Left colon (tissue), 2 donors: Measurements from ENCODE around the gene NBEAL2. TPM values are rescaled to one million over a fixed set of nuclear protein-coding genes. Genes with fewer than 3 reads are reported as not detected.

ENCODE experiments used
- ATAC-seq: fragments of 200-7000 bp; cut with Tn5 transposase; one replicate; pipeline ENCODE4 v1.9.1; 2020; ENCODE audit warnings: mild to moderate bottlenecking, moderate library complexity
- DNase-seq, 2 donors: peaks; one replicate each; pipeline ENCODE4 v3.0.0-alpha.2; 2020
- intact Hi-C, 2 donors: fragments of 100-400 bp; cut with DNase I in 1 of 2; cut with micrococcal nuclease in 1 of 2; formaldehyde crosslinking; loops; one replicate each; pipeline versions ENCODE4 v1.11.2 to v1.14.0; 2022; cut with DNase I, micrococcal nuclease
- total RNA-seq, 2 donors: library from RNA; stranded (reverse); fragmentation: NEBNext Ultra II Directional; extraction: Animal tissue kit (Norgen Biotek cat#: 25700); gene quantifications; one replicate each; pipeline ENCODE4 v1.2.1, GENCODE V29; 2021
- donor health status: DM: no; HTN: no; CAD: no.
- donor health status: DM: yes; HTN: yes; CAD: no.

Gene NBEAL2
- total RNA-seq, 2 donors from 2014 or later = 51.4 to 98.1 TPM

DNA sequence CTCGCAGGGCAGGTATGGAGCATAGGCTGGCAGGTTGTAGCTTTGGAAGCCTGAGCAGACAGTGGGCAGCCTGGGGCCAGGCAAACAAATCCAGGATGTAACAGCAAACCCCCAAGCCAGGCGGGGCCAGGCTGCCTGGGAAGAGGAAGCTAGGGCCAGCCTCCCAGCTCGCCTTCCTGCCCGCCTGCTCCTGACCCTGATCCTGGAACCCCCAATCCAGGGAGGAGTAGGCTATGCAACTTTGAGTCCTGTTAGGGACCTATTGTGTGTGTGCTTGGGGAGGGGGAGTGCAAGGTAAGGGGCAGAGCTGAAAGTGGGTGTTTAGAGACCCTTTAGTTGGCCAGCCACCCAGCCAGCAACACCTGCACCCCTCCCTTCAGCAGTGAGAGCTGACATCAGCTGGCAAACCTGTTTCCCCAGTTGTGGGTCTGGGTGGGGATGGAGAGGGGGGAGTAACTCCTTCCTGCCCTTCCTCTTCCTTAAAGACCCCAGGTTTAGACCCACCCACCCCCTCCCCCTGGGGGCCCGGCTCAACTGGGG, 2.5 kb downstream of the NBEAL2 start:
- intact Hi-C loops = no loop called here
- DNase-seq (peak; percentile 65 to 73), ATAC-seq (peak; percentile 35)

DNA sequence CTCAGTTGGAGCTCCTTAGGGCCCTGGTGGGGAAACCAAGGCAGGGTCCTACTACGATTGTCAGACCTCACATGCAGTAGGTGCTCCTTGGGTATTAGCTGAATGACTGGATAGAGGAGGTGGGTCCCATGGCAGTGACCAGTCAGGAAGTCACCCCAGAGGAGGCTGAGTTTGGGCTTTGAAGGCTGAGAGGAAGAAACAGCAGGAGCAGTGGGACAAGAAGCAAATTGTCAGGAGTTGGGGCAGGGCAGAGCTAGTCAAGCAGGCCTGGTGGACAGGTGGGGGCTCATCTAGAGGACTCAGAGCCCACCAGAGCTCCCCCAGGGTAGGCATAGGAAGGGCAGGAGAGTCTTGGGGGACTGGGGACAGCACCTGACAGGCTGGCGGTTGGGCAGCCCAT, 3.1 kb downstream of the NBEAL2 start:
- no peak for ATAC-seq
- DNase-seq = no peak
- intact Hi-C loops = no loop called here

- no peak for ATAC-seq
- intact Hi-C loops = no loop called here
- no peak for DNase-seq
These were observed 5.4 kb downstream of the NBEAL2 start for GRCh38 chr3:46984591-46985459.

- no peak for ATAC-seq
- DNase-seq = no peak
- intact Hi-C loops = no loop called here
These were observed 6.1 kb downstream of the NBEAL2 start for GRCh38 chr3:46985588-46985987.

DNA sequence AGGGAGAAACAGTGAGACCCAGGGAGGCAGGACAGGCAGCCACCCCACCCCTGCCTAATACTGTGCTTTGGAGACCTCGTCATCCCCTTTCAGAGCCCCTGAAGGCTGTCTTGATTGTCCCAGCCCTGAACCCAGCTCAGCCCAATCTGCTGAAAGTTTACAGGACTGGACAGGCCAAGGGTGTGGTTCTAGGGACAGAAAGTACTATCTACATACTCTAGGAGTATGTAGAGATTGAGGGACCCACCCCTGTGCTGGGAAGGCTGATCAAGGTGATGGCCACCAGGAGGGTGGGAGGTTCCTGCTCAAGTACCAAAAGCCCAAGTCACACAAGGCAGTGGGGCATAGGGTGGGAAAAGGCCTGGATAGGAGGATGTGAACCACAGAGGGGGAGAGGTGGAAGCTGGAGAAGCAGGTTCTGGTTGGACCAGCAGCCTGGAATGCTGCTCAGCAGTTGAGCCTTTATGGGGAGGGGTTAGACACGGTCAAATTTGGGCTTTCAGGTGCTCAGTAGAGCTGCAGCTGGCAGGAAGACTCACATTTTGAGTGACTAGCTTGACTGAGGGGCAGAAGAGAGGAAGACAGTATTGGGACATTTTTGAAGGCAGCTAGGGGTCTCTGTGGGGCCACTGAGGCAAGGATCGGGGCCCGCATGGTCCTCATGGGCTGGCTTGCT, 6.7 kb downstream of the NBEAL2 start:
- ATAC-seq (peak; percentile 18), DNase-seq (peak in 1 of 2 donors; percentile 62)
- intact Hi-C loops = no loop called here

GRCh38 chr3:46986782-46987310, 7.4 kb downstream of the NBEAL2 start:
- DNase-seq (no peak), ATAC-seq (no peak)
- intact Hi-C loops = no loop called here

GRCh38 chr3:46987319-46987742, 7.9 kb downstream of the NBEAL2 start:
- ATAC-seq (peak; percentile 12), DNase-seq (no peak)
- intact Hi-C loops = no loop called here

DNA sequence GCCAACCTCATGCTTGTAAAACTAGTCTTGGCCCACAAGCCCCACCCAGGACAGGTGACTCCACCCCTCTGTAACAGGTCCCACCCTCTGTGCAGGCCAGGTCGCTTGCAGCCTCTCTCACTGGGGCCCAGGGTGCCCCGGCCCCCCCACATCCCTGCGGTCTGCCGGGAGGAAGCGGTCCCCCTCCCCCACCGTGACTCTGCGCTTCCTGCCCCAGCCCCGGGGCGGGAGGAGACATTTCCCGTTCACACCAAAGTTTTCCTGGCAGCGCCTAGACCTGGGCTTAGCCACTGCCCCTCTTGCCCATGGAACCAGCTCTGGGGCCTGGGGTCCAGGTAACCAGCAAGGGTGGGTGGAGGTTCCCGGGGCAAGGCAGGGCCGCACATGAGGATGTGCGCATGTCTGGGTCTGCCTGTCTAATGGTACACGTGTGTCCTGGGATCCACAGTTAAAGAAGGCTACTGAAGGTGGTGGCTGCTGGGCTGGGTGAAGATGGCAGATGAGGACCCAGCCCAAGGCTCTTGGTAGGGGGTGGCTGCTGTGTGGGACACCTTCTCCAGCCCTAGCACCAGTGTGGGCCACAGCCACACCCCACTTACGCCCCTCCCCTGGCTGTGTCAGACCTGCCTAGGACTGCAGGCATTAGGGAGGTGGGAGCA, 8.4 kb downstream of the NBEAL2 start:
- intact Hi-C loops = no loop called here
- ATAC-seq (peak; percentile 84), DNase-seq (peak; percentile 83 to 89)

GRCh38 chr3:46988616-46989015, 9.2 kb downstream of the NBEAL2 start:
- intact Hi-C loops = no loop called here
- no peak for DNase-seq
- no peak for ATAC-seq

DNA sequence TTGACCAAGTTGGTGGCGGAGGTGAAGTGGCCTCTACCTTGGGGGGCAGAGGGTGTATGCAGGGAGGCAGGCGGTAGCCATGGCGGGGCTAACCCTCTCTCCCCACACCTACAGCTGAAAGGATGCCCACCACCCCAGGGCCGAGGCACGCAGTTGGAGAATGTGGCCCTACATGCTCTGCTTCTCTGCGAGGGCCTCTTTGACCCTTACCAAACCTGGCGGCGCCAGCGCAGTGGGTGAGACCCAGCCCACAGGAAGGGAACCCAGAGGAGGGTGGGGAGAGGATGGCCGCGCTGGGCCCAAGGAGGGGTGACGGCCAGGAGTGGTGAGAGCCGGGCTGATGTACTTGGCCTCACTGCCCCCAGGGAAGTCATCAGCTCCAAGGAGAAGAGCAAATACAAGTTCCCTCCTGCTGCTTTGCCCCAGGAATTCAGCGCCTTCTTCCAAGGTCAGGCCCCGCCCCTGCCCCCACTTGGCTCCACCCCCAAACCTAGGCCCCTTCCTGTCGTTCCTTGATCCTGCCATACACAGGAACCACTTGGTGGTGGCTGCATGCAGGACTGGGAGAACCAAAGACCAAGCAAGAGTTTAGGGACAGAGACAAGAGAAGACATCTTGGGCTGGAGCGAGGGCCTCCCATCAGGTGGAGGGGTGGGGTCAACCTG, 9.8 kb downstream of the NBEAL2 start:
- intact Hi-C loops = no loop called here
- DNase-seq = no peak
- no peak for ATAC-seq

DNA sequence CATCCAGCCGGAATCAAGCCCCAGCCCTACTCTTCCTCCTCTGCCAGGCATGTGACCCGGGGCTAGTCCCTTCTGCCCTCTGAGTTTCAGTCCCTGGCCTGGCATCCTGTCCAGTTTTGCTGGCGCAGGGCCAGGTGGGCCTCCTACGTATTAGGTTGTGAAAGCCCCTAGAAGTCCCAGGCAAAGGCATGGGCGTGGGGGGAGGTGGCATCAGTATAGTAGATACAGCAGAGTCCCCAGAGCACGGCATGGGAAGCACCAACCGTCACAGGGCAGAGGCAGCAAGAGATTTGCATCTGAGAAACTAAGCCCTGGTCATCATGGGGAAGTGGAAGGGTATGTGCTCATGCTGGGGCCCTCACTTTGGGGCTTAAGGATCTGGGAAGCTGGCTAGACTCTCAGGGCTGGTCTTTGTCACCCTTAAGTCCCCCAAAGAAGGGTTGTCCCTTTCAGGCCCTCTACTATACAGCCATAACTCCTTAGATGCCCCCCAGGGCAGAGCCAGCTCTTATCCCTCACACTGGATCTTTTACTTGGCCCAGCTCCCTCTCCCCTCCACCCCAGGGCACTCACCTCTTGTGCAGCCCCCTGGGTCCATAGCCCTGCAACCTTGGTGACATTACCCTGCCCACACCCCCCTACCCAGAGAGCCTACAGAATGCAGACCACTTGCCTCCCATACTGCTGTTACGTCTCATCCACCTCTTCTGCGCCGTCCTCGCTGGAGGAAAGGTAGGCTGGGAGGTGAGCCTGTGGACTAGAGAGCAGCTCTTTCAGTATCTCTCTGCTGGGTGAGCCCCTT, 11.3 kb downstream of the NBEAL2 start:
- intact Hi-C loops = loop anchor here in 1 of 2 donors (5.0 kb wide), 1 partner anchor 68 kb away; no protein-coding TSS in a partner anchor
- DNase-seq = peak in 1 of 2 donors; percentile 53
- ATAC-seq = no peak

- ATAC-seq = no peak
- intact Hi-C loops = loop anchor here in 1 of 2 donors (5.0 kb wide), 1 partner anchor 69 kb away; no protein-coding TSS in a partner anchor
- no peak for DNase-seq
These were observed 12.1 kb downstream of the NBEAL2 start for GRCh38 chr3:46991406-46992165.

- ATAC-seq (no peak), DNase-seq (no peak)
- intact Hi-C loops = loop anchor here in 1 of 2 donors (5.0 kb wide), 1 partner anchor 70 kb away; no protein-coding TSS in a partner anchor
These were observed 12.8 kb downstream of the NBEAL2 start for GRCh38 chr3:46992231-46992630.

DNA sequence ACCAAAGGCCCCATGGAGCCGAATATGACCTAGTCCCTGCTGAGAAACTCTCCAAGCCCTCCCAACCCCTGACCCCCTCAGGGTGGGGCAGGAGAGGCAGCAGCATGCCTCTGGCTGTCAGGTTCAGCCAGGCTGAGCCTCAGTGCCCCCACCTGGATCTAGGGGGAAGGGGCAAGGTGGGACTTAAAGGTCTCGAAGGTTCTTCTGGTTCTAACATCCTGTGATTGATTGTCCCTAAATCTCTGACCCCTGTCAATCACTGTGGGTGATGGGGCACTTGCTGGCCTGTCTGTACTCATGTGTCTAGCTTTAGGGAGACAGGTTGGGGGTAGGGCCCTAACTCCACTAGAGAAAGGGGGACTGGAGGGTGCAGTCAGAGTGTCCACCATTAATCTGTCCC, 13.8 kb downstream of the NBEAL2 start:
- no peak for ATAC-seq
- DNase-seq = no peak
- intact Hi-C loops = loop anchor here in 1 of 2 donors (5.0 kb wide), 1 partner anchor 71 kb away; no protein-coding TSS in a partner anchor

- no peak for DNase-seq
- ATAC-seq = no peak
- intact Hi-C loops = loop anchor here in 1 of 2 donors (5.0 kb wide), 1 partner anchor 72 kb away; no protein-coding TSS in a partner anchor
These were observed 14.5 kb downstream of the NBEAL2 start for GRCh38 chr3:46993986-46994385.

DNA sequence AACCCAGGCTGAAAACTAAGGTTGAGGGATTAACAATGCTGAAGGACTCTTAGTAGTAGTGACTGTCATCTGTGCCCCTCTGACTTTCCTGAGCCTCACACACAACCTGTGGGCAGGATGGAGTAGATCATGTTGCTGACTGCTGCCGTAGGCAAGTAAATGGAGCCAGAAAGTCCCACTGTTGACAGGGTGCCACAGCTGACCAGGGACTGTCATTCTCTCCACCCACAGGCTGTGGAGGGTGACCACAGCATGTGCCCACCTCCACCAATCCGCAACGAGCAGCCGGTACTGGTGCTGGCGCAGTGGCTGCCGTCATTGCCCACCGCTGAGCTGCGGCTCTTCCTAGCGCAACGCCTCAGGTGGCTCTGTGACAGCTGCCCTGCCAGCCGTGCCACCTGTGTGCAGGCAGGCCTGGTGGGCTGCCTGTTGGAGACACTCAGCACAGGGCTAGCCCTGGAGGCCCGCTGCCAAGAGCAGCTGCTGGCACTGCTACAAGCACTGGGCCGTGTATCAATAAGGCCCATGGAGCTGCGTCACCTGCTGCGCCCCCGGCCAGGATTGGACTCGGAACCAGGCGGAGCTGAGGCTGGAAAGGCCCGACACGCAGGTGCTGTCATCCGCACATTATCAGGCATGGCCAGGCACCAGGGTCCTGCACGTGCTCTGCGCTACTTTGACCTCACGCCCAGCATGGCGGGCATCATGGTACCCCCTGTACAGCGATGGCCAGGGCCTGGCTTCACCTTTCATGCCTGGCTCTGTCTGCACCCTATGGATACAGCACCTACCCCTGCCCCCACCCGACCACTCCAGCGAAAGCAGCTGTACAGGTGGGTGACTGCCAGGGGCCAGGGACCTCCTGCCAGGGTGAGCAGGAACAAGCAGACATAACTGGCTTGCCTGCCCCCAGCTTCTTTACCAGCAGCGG, 15.6 kb downstream of the NBEAL2 start:
- DNase-seq (no peak), ATAC-seq (no peak)
- intact Hi-C loops = loop anchor here in 1 of 2 donors (5.0 kb wide), 1 partner anchor 73 kb away; no protein-coding TSS in a partner anchor
